ENCODE results near the gene MEFV.

- TF ChIP-seq CTCF (IDR thresholded peaks at IDR 0.05), result no peak
- TF ChIP-seq POLR2A (IDR thresholded peaks at IDR 0.05), result no peak
Measured at GRCh38 chr16:3246002-3246401, 10.4 kb downstream of the MEFV start.
